Fibroblast of mammary gland (primary cell): Measurements from ENCODE around the gene BTBD7.
"Not testable (repeated sequence)": the region's sequence is repeated elsewhere in the genome, so short reads cannot be mapped to it uniquely, and the experiment has no call there.

Experiments
- DNase-seq: peaks from one replicate; pipeline ENCODE4 v3.0.0-alpha.2; 2010; ENCODE audit warnings: low read depth
- H3K4me3 ChIP-seq: 2 replicates; pipeline ENCODE4 v1.5.1; 2011; ENCODE audit warnings: low read depth, mild to moderate bottlenecking, low read length, moderate library complexity; ENCODE audit not compliant: control insufficient read depth
- CTCF ChIP-seq: conservative IDR thresholded peaks from 2 replicates; pipeline ENCODE4 v1.5.1; 2011; ENCODE audit warnings: low read depth, low read length, inconsistent platforms; ENCODE audit not compliant: control insufficient read depth, insufficient read depth

The BTBD7 gene

GRCh38 chr14:93332853-93333630 is at the start of gene BTBD7:
Gene BTBD7 (minus strand): TSS chr14:93333036. CDS start chr14:93296051, 36,985 bp downstream.
- TF ChIP-seq CTCF: peak; percentile 20
- DNase-seq: peak; percentile 91
- peak within 1 kb of the TSS; percentile 88 for H3K4me3 ChIP-seq

- no peak for TF ChIP-seq CTCF
- no peak for DNase-seq
Observed at GRCh38 chr14:93381644-93382043, 48.8 kb upstream of the BTBD7 start.

GRCh38 chr14:93379831-93380230 is 47.0 kb upstream of the BTBD7 start:
- H3K4me3 ChIP-seq: no peak overlapping the region
- TF ChIP-seq CTCF: no peak
- DNase-seq: no peak

More at GRCh38 chr14:93381644-93382043, 48.8 kb upstream of the BTBD7 start:
- no peak overlapping the region for H3K4me3 ChIP-seq

GRCh38 chr14:93375673-93376156 is 42.9 kb upstream of the BTBD7 start:
- TF ChIP-seq CTCF: no peak
- no peak overlapping the region for H3K4me3 ChIP-seq
- no peak for DNase-seq

- no peak for TF ChIP-seq CTCF
- no peak for DNase-seq
- no peak overlapping the region for H3K4me3 ChIP-seq
Observed at GRCh38 chr14:93369713-93370266, 37.0 kb upstream of the BTBD7 start.

- no peak overlapping the region for H3K4me3 ChIP-seq
- no peak for TF ChIP-seq CTCF
- no peak for DNase-seq
Observed at GRCh38 chr14:93368996-93369712, 36.3 kb upstream of the BTBD7 start.

GRCh38 chr14:93354873-93355272 is 22.0 kb upstream of the BTBD7 start:
- not testable (repeated sequence) for H3K4me3 ChIP-seq, DNase-seq
